ENCODE measurements around the gene SRSF1. TPM values are rescaled to one million over a fixed set of nuclear protein-coding genes. Genes with fewer than 3 reads are reported as not detected.
"Not testable (repeated sequence)": the region's sequence is repeated elsewhere in the genome, so short reads cannot be mapped to it uniquely, and the experiment has no call there.

Gene SRSF1
- total RNA-seq, 1 experiment from 2014 or later = 463 TPM

DNA sequence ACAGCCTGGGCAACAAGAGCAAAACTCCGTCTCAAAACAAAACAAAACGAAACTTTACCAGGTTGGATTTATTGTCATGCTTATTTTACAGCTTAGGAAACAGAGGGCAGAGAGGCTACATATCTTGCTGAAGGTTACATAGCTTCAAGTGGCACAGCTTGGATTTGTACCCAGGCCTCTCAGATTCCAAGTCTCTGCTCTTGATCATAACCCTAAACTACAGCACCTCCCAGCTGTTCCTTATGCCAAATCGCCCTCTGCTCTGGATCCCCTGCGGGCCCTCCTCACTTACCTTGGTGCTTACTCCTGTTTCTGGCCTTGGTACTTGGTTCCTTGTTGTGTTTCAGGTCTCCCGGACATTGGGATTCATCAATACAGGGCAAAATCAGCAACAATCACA is 40.2 kb downstream of the SRSF1 start:
- DNase-seq (ENCODE audit: low read depth) = no peak

GRCh38 chr17:57966246-57966645 is 40.8 kb downstream of the SRSF1 start:
- DNase-seq (ENCODE audit: low read depth) = no peak

DNA sequence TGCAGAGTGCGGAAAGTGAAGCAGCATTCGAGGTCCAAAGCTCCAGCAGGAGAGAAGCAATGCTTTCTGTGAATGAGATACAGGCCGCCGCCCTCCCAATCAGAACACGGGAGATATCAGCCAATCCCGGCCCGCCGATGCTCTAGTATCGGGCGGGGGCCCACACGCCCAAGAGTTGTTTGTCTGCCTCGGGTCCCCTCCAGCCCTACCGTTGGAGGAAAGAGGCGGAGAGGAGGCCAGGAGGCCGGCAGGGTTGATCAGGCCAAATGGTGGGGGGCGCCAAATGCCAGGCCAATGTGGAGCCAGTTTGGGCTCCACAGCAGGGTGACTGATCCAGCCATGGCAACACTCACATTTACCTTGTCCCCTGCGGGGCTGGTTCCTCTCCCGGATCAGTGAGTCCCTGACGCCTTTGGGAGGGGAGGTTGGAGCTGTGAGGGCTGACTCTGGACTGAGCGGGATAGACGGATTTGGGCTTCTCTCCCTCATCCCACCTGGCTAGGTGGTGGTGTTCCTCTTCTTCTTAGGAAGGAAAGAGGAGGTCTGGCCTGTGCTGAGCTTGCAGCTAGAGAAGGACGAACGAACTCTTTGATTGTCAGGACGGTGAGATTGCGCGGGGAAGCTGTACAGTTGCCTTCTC is 41.4 kb downstream of the SRSF1 start:
- no peak for DNase-seq (ENCODE audit: low read depth)

DNA sequence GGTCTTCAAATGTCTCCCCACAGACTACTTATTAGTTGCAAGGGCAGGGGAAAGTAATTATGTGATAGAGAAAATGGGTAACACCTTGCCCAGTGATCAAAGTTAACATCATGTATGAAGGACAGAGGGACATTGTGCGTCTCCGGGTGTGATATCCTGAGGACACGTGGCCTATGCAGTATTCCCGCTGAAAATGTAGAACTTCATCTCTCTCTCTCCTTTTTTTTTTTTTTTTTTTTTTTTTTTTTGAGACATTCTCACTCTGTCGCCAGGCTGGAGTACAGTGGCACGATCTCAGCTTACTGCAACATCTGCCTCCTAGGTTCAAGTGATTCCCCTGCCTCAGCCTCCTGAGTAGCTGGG is 43.9 kb downstream of the SRSF1 start:
- DNase-seq (ENCODE audit: low read depth) = no peak

DNA sequence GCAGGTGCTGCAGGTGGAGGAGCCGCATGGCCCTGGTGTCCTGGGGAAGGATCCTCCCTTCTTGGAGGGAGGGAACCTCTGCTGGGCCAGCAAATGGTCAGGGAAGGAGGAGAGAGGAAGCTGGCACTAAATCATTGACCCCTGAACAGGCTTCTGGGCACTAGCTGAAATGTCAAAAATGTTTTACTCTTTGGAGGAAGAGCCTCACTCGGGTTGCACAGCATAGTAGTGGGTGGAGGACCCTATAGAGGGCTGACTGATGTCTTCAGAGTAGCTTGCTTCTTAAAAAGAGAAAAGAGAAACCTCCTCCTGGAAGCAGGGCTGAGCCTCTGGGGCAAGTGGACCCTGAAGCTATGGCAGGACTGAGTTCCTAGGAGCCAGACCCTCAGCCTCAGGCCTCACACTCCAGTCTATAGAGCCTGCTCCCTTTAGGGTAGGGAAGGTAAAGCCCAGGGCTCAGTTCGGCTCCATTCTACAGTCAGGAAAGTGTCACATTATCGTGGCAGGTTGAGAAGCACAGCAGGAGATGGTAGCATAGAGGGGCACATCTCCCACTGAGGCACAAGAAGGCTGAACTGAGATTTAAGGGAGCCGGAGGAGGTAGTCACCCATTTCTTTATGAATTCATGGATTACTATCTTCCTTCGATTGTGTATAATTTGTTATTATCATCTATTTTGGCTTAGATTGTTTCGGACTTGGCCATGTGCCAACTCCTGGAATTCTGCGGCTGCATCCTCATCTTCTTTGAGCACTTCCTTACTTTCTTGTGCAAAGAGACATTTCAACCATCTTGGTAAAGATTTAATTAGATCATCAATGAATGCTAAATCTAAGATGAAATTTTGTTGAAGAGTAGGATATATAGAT is 44.5 kb downstream of the SRSF1 start:
- DNase-seq (ENCODE audit: low read depth) = no peak

GRCh38 chr17:57959929-57960328 is 47.1 kb downstream of the SRSF1 start:
- DNase-seq (ENCODE audit: low read depth) = no peak

DNA sequence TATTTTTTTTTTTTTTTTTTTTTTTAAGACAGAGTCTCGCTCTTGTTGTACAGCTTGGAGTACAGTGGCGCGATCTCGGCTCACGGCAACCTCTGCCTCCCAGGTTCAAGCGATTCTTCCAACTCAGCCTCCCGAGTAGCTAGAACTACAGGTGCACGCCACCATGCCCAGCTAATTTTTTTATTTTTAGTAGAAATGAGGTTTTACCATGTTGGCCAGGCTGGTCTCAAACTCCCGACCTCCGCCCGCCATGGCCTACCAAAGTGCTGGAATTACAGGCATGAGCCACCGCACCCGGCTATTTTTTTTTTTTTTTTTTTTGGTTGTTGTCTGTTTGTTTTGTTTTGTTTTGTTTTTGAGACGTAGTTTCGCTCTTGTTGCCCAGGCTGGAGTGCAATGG is 48.7 kb downstream of the SRSF1 start:
- not testable (repeated sequence) for DNase-seq (ENCODE audit: low read depth)

- DNase-seq (ENCODE audit: low read depth) = no peak
These were observed 49.2 kb downstream of the SRSF1 start for GRCh38 chr17:57957886-57958285.

DNA sequence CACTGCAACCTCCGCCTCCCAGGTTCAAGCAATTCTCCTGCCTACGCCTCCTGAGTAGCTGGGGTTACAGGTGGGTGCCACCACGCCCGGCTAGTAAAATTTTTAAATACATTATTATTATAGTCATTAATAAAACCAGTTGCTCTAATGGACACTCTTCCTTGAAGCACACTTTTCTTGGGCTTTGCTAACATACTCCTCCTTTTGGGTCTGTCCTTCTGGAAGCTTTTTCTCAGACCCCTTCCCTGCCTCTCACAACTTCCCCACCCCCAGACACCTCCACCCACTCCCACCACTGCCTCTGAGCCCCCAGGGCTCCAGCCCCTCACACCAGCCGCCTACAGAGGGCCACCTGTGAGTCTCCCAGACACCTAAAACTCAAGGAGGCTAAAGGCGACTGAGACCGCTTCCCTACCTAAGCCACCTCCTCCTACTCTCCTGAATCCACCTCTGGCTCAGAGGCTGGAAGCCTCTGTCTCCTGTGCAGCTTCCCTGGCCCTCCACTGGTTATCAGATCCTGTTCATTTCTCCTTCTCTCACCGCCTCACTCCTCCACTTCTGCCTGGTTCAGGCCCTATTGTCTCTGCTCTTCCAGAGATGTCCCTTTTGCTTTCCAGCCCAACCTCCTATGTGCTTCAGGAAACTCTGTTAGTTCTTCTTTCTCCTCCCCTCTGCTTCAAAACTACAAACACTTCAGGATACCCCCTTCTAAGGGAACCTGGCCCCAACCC is 49.8 kb downstream of the SRSF1 start:
- DNase-seq (ENCODE audit: low read depth) = no peak

DNA sequence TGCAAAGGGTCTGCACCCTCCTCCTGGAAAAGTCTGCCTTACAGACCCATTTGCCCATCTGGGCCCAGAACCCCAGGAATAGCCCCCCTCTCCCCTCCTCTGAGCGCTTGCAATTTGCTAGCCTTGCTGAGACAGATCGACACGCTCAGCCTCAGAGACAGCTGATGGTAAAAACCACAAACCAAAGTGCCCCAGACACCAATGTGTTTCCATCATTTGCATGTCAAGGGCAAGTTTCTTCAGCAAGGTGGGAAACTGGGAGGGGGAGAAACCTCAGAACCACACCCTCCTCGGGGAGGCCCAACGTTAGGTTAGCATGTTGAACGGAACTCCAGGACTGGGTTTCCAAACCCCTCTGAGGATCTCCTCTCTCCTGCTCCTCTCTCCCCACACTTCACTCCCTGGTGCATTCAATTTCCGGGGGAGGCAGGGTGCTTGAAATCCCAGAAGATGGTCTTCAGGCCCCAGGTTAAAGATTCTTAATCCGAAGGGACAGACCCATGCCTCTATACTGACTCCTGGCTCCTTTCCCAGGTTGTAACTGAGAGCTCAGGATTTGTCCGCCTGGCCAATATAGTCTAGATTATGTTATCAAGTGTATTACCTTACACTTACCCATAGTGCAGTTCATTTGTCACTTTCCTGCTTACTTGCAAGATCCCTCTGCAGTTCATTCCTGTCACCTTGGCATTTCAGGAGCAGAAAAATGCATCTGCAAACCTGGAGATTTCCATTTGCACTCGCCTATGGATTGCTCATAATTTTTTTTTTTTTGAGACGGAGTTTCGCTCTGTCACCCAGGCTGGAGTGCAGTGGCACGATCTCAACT is 50.5 kb downstream of the SRSF1 start:
- DNase-seq (ENCODE audit: low read depth) = no peak

- DNase-seq (ENCODE audit: low read depth) = peak; percentile 43
These were observed 51.7 kb downstream of the SRSF1 start, which contains the start of gene CUEDC1 for GRCh38 chr17:57955183-57955931. CUEDC1 (minus strand) TSS chr17:57955412; CDS start chr17:57885564, 69,848 bp downstream.

- DNase-seq (ENCODE audit: low read depth) = peak; percentile 65
These were observed 52.5 kb downstream of the SRSF1 start for GRCh38 chr17:57954397-57955182.

DNA sequence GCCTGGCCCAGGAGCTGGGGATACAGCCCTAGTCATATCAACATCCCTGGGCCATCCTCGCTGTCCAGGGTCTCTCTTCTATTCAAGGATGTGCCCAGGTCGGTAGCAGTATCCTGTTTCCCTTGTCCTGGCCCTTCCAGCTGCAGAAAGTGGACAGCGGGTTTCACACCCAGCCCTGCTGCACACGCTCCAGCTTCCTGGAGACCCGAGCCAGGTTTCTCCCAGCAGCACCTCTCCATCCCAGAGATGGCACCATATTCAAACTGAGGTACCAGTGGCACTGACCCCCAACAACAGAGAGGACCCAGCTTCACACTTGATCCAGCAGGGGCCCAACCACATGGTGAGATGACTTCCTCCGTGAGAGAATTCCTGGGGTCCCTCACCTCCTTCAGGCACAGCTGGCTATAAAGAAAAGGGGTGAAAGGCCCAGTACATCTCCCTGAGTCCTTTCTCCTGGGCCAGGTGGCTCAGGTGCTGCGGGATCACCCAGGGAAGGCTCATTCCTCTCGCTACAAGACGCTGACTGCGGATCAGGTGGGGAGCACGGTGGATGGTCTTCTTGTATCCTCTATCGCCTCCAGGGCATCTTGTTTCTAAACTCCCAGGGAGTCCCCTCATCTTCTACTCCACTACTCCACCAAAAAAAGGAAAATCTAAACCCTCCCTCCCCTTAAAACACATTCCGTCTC is 53.2 kb downstream of the SRSF1 start:
- no peak for DNase-seq (ENCODE audit: low read depth)

Small RNA genes lying within 50 kb of the gene (small RNA-seq; reads per million reads assigned to genes)
- gene AC015813.4 = not detected

Other genes with a start within 250 kb of the SRSF1 start
- 129 and 133 TPM in 2 replicates for gene MRPS23, start 157.2 kb downstream of the SRSF1 start, total RNA-seq (2014; rRNA removed; shearing (Covaris generic))
- 8.9 and 9.9 TPM in 2 replicates for gene CUEDC1, start 51.8 kb downstream of the SRSF1 start, total RNA-seq (2014; rRNA removed; shearing (Covaris generic))
- gene VEZF1, start 19.0 kb downstream of the SRSF1 start, total RNA-seq (2014; rRNA removed; shearing (Covaris generic)) = 33.1 and 37.2 TPM in 2 replicates
- 14.4 and 20.0 TPM in 2 replicates for gene DYNLL2, start 76.2 kb upstream of the SRSF1 start, total RNA-seq (2014; rRNA removed; shearing (Covaris generic))
- not detected in 2 replicates for gene OR4D1, start 141.1 kb upstream of the SRSF1 start, total RNA-seq (2014; rRNA removed; shearing (Covaris generic))
- gene OR4D2, start 159.7 kb upstream of the SRSF1 start, total RNA-seq (2014; rRNA removed; shearing (Covaris generic)) = not detected in 2 replicates
- gene EPX, start 185.5 kb upstream of the SRSF1 start, total RNA-seq (2014; rRNA removed; shearing (Covaris generic)) = 0.16 TPM in 1 of 2 replicates, not detected in the other
- 12.0 and 15.9 TPM in 2 replicates for gene MKS1, start 212.0 kb upstream of the SRSF1 start, total RNA-seq (2014; rRNA removed; shearing (Covaris generic))
- gene LPO, start 231.3 kb upstream of the SRSF1 start, total RNA-seq (2014; rRNA removed; shearing (Covaris generic)) = 0.05 TPM in 1 of 2 replicates, not detected in the other